LNCaP clone FGC (cell line): ENCODE data around the gene PRX.
A peak's percentile ranks its signal among the peaks of the same experiment; 100 is the strongest.

ENCODE experiments used
- DNase-seq: peaks from one replicate; pipeline ENCODE4 v3.0.0-alpha.2; 2011; ENCODE audit warnings: low read depth
- H3K4me3 ChIP-seq: 2 replicates; pipeline ENCODE4 v1.5.1; 2011; ENCODE audit warnings: mild to moderate bottlenecking, low read depth, low read length, control low read depth
- TF ChIP-seq, protein P1 (sequence below): IDR thresholded peaks from 2 replicates; pipeline ENCODE4 v1.5.1; 2012; ENCODE audit warnings: mild to moderate bottlenecking; ENCODE audit not compliant: control insufficient read depth, insufficient read depth; ENCODE audit errors: extremely low read depth

The PRX gene

DNA sequence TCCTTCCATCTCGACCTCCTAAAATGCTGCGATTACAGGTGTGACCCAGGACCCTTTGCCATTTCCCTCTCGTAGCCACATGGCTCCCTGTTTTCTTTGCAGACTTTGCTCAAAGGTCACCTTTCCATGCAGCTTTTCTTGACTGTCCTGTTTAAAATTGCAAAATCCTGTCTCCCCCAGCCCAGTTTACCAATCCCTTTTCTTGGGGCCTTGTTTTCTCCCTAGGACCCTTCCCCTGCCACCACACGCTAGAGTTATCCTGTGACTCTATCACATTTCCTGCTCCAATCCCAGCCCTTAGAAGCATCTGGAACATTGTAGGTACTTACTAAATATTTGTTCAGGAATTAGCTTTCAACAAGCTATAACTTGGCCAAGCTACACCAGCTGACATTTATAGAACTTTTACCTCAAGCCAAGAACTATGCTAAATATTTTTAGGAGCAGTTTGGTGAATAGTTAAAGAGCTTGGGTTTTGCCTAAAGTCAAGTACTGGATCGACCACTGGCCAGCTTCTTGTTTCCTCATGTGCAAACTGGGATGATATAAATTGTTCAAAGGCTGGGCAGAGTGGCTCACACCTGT lies 40.1 kb upstream of the PRX start:
- H3K4me3 ChIP-seq: no peak overlapping the region
- DNase-seq: peak; percentile 59

GRCh38 chr19:40452016-40452415 lies 38.8 kb upstream of the PRX start:
- no peak for DNase-seq
- TF ChIP-seq, protein P1, sequence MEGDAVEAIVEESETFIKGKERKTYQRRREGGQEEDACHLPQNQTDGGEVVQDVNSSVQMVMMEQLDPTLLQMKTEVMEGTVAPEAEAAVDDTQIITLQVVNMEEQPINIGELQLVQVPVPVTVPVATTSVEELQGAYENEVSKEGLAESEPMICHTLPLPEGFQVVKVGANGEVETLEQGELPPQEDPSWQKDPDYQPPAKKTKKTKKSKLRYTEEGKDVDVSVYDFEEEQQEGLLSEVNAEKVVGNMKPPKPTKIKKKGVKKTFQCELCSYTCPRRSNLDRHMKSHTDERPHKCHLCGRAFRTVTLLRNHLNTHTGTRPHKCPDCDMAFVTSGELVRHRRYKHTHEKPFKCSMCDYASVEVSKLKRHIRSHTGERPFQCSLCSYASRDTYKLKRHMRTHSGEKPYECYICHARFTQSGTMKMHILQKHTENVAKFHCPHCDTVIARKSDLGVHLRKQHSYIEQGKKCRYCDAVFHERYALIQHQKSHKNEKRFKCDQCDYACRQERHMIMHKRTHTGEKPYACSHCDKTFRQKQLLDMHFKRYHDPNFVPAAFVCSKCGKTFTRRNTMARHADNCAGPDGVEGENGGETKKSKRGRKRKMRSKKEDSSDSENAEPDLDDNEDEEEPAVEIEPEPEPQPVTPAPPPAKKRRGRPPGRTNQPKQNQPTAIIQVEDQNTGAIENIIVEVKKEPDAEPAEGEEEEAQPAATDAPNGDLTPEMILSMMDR: no peak
- H3K4me3 ChIP-seq: no peak overlapping the region

More for the DNA sequence above, 40.1 kb upstream of the PRX start:
- TF ChIP-seq, protein P1: no peak

DNA sequence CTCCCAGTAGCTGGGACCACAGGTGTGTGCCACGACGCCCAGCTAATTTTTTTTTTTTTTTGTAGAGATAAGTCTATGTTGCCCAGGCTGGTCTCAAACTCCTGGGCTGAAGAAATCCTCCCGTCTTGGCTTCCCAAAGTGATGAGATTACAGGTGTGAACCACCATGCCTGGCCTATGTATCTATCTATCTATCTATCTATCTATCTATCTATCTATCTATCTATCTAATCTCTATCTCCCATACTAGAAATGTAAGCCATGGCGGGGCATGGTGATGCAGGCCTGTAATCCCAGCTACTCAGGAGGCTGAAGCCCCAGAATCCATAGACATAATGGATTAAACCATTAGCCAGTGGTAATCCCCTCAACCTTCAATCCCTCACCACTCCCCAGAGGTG lies 37.5 kb upstream of the PRX start:
- DNase-seq: no peak
- H3K4me3 ChIP-seq: no peak overlapping the region
- TF ChIP-seq, protein P1: no peak

DNA sequence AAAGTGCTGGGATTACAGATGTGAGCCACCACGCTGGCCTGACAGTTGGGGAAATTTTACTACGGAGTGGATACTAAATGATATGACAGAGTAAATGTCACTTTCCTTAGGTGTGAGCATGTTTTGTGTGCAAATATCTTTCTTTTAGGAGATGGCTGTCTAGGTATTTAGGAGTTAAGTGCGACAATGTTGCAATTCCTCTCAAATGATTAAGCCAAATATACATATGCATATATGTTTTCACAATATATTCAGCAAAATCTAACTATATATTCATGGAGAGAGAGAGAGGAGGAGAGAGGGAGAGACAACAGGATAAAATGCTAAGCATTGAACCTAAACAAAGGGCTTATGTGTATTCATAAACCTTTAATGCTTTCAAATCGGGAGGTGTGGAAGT lies 36.3 kb upstream of the PRX start:
- no peak overlapping the region for H3K4me3 ChIP-seq
- DNase-seq: no peak

DNA sequence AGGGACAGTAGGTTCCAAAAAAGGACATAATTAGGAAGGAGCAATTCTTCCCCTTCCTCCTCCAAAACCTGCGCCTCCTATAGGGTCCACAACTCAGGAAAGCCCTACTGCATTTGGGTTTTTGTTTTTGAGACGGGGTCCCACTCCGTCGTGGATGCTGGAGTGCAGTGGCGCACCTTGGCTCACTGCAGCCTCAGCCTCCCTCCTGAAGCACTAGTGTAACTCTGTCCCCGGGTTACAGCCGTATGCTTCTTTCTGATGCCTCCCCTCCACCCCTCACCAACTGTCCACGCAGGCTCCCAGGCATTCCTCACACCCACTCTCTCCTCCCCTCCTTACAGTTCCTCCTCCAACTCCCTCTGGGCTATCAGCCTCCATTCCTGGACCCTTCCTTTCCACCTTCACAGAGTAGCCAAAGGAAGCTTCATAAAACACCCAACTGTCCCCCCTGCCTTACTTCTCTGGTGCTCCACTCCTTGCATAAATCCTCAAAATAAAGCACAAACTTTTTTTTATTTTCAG lies 33.1 kb upstream of the PRX start:
- TF ChIP-seq, protein P1: no peak
- H3K4me3 ChIP-seq: no peak overlapping the region
- no peak for DNase-seq

More for the DNA sequence above, 36.3 kb upstream of the PRX start:
- TF ChIP-seq, protein P1: no peak

- TF ChIP-seq, protein P1: no peak
- peak; percentile 43 for DNase-seq
- H3K4me3 ChIP-seq: no peak overlapping the region
Measured at GRCh38 chr19:40445780-40446262, 32.6 kb upstream of the PRX start.

- H3K4me3 ChIP-seq: peak overlapping the region; percentile 95
- no peak for DNase-seq
- TF ChIP-seq, protein P1: no peak
Measured at GRCh38 chr19:40444825-40445312, 31.7 kb upstream of the PRX start.
